Activated T-helper 1 cell treated with Interleukin-2 at 50 U/mL for 16 hours (primary cell): ENCODE results near the gene UMPS.
"Not testable (repeated sequence)": the region's sequence is repeated elsewhere in the genome, so short reads cannot be mapped to it uniquely, and the experiment has no call there.

Experiments
- DNase-seq: peaks from one replicate; pipeline ENCODE4 v3.0.0-alpha.2; 2020; ENCODE audit warnings: low read depth

Gene UMPS

DNA sequence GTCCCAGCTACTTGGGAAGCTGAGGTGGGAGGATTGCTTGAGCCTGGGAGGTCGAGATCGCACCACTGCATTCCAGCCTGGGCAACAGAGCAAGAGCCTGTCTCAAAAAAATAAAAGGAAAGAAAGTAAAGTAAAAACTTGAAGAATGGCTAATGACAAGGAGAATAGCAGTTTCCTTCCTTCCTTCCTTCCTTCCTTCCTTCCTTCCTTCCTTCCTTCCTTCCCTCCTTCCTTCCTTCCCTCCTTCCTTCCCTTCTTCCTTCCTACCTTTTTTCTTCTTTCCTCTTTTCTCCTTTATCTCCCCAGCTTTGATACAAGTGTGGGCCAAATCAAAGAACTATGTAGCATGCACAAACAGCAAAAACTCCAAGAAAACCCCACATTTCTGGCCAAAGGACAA is 23.0 kb upstream of the UMPS start:
- DNase-seq = not testable (repeated sequence)

DNA sequence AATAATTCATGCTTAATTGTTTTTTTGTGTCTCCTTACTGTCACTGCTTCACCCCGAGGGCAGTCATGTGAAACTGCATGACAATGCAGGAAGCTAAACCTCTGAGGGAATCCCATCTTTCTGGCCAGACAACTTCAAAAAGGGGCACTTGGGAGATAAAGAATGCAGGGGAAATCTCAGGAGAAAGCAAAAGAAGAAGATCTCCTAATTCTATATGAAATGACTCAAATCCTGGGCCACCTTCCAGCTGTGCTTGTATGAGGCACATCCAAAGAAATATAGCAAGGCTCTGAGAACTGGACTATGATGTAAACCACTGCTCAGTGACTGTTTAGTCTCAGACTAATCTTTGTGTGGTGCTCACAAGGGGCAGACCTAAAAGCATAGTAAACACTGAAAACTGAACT is 22.6 kb upstream of the UMPS start:
- no peak for DNase-seq

DNA sequence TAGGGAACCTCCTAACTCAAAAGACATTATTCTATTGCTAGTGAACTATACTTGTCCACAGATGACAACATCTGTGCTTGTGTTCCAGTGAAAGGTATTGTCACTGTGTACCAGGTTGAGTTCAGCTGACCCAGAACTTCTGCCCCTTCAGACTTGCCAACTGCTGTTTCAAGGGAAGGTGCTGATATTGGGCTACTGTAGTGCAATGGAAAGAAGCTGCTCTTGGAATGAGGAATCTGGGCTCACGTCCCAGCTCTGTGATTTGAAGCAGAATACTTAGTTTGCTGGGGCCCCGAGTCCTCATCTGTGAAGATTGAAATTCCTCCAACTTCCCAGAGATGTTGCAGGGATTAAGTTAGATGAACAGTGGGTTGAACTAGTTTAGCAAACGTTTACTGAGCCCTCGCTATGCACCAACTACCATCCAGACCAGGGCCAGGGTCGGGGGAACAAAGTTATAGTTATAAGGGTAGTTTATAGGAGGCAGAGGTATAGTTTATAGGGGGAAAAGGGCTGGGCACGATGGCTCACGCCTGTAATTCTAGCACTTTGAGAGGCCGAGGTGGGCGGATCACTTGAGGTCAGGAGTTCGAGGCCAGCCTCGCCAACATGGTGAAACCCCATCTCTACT is 15.9 kb upstream of the UMPS start:
- DNase-seq = no peak

DNA sequence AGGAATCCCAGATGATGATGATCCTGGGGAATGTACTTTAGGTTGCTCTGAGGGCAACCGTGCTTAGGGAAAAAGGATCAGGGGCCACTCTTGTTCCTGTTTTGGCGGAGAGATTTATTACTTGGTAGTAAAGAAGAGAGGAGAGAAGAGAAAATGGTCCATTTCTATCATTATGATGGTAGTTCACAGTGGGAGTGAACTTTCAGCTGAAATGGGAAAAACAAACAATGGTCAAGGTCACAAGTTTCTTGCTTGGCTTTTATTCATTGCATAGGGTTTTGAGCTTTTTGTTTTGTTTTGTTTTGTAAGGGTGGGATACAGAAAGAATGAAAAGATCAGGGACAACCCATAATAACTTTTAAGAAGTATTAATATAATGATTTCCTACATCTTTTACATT is 7.7 kb upstream of the UMPS start:
- no peak for DNase-seq

DNA sequence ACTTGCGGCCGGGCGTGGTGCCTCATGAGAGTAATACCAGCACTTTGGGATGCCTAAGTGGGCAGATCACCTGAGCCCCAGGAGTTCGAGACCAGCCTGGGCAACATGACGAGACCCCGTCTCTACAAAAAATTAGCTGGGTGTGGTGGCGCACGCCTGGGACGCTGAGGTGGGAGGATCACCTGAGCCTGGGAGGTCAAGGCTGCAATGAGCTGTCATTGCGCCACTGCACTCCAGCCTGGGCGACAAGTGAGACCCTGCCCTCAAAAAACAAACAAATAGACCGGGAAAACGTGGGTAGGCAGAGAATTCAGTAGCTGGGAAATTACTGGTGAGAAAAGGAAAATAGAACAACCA is 667 bp downstream of the UMPS start:
- DNase-seq = no peak

DNA sequence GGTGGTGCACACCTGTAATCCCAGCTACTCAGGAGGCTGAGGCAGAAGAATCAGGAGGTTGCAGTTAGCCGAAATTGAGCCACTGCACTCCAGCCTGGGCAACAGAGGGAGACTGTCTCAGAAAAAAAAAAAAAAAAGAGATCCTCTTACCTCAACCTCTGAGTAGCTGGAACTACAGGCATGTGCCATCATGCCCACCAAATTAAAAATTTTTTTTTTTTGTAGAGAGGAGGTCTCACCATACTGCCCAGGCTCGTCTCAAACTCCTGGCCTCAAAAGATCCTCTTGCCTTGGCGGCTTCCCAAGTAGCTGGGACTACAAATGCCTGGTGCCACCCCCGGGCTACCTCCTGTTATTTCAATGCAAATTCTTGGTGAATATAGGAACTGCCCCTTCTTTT is 1.5 kb downstream of the UMPS start:
- no peak for DNase-seq

DNA sequence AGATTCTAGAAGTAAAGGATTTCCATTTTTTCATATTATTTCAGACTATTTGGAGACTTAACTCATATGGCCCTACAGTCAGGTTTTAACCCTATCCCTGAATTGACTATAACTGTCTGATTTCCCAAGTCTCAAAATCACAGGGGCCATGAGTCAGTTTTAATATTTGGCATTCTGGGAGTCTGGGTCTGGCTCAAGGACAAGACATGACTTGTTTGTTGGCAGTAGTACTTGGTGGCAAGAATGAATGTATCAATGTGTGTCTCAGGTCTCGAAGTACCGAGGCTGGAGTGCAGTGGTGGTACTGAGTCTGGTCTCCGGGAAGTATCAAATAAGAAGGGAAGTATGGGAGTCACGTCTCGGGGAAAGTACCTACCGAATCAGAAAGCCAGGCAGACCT is 10.8 kb downstream of the UMPS start:
- no peak for DNase-seq

DNA sequence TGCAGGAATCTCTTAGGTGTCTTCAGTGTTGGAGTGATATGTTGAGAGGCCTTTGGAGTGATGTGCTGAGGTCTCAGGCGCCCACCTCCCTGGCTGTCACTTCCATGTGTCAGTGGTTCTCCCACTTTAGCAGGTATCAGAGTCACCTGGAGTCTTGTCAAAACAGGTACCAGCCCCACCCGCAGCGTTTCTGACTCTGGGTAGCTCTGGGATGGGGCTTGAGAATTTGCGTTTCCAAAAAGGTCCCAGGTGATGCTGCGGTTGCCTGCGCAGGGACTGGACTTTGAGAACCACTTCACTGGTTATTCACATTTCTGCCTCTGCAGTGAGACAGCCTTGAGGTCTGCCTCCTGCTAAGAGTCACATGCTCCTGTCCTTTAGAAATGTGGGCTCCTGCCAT is 15.5 kb downstream of the UMPS start:
- no peak for DNase-seq

DNA sequence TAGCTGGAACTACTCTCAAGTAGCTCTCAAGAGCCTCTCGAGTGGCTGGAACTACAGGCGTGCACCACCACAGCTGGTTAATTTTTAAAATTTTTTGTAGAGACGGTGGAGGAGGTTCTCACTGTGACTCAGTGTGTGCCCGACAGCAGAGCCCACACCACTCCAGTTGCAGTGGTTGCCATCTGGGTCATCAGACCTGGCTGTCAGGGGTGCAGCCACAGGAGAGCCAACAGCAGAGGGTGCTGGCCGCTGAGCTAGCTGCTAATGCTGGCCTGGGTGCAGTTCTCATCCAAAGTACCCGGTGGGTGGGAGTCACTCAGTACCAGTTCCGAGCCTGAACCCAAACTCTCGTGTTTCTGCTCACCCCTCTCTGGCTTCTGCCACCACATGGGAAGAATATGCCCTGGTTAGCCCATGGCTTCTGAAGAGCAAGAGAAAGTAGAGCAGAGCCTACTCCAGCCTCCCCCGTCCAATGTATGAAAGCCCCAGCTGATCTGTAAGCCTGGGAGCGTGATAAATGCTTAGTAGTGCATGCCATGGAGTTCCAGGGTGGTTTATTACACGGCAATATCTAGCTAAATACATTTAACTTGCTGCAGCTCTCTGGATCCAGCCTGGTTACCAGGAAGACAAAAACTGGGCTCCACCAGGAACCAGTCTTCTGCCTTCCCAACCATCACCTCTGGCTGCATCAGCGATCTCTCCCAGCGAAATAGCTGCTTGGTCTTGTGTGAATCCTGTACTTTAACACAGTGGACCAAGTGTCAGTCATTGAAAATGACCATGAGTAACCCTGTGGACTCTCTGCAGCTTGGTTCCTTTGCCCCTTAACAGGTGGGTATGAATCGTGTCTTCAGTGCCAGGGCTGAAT is 17.1 kb downstream of the UMPS start:
- no peak for DNase-seq

DNA sequence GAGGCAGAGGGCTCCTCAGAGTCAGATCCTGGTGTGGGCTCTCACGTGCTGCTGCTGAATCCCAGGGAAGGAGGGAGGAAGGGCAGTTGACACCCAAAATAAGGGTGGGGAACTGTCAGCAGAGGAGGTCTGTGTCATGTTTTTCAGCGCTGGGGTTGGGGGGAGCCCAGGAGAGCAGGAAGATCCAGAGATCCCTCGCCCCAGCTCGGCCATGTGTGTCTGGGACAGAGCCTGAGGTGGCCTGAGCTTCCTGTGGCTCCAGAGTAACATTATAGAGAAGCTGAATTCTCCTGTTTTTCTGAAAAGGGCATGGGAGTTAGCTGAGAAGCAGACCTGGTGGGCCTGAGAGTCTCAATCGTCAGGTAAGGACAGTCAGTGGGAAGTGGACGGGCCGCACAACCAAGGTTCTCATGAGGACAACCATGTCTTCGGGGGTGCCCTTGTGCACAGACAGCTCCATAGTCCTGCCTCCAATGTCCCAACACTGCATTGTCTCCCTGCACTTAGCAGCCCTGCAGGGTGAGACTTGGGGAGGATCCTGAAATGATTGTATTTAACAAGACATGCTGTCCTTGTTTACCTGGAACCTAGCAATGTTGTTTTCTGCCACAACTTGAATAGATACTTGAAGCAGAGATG is 18.4 kb downstream of the UMPS start:
- DNase-seq = no peak

DNA sequence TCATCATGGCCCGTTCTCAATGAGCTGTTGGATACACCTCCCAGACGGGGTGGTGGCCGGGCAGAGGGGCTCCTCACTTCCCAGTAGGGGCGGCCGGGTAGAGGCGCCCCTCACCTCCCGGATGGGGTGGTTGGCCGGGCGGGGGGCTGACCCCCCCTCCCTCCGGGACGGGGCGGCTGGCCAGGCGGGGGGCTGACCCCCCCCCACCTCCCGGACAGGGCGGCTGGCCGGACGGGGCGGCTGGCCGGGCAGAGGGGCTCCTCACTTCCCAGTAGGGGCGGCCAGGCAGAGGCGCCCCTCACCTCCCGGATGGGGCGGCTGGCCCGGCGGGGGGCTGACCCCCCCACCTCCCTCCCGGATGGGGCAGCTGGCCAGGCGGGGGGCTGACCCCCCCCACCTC is 19.6 kb downstream of the UMPS start:
- DNase-seq = not testable (repeated sequence)

DNA sequence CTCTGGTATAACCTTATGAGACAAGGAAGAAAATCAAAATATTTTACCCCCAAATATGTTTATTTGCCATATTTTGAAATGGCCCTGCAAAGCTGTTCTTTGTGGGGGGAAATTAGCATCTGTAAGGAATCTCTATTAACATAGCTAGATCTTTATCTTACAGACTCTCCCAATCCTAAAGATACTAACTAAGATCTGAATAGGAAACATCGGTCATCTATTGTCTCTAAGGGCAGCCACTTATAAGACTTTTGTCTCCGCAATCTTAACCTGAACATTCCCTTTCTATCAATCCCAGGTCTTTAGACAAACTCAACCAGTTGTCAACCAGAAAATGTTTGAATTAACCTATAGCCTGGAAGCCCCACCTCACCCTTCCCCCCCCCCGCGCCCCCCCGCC is 21.2 kb downstream of the UMPS start:
- DNase-seq = no peak

DNA sequence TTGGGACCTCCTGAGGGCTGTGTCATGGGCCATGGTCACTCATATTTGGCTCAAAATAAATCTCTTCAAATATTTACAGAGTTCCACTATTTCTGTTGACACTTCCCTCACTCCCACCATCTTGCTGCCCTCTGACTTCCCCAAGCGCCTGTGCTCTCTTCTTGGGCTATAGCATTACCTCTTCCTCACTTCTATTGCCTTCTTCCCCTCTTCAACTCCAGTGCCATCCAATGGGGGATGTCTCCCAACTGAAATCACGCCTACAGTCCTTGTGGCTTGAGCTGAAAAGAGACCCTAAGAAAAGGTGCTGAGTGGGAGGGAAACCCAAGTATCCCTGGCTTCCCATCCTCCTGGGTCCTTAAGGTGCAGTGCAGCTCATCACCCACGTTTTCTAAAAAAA is 21.8 kb downstream of the UMPS start:
- no peak for DNase-seq

DNA sequence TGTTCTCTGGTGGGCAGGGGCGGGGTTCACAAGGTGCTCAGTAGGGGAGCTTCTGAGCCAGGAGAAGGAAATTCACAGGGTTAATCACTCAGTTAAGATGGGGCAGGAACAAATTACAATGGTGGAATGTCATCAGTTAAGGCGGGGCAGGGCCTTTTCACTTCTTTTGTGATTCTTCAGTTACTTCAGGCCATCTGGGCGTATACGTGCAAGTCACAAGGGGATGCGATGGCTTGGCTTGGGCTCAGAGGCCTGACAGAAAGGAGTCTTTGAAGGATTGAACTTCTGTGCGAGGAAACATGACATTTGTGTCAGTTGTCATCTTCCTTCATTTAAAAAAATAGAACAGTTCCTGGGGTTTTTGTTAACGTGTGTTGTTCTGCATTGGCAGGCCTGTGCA is 27.7 kb downstream of the UMPS start:
- not testable (repeated sequence) for DNase-seq

DNA sequence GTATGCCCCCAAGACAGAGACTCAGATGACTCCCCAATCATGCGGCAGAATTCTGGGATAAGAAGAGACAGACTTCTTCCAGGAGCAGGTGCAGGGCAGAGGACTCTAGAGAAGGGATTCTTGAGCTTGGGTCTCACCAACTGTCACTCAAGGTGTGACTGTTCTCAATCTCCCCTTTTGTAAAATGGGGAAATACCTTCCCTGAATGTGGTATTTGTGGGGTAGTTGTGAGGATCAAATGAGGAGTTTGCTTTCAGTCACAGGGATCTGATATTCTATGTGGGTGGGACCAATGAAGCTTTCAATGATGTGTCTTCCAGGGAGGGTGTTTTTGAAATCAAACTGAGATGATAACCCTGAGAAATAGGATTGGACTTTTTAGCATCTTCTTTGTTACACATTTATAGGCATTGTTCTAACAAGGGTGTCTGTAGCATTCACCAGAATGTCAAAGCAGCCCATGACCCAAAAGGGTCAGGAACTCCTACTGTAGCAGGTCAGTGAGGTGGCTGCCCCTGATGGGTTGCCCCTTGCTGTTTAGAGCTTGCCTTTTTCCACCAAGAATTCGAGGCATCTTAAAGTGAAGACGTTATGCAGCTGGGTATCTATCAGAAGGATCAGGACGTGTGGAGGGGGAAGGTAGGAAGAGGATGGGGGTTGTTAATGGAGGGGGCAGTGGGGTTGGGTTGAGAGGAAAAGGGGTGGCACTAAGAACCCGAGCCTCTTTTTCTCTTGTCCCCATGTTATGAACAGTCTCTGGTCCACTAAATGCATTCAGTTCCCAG is 28.8 kb downstream of the UMPS start:
- DNase-seq = no peak

DNA sequence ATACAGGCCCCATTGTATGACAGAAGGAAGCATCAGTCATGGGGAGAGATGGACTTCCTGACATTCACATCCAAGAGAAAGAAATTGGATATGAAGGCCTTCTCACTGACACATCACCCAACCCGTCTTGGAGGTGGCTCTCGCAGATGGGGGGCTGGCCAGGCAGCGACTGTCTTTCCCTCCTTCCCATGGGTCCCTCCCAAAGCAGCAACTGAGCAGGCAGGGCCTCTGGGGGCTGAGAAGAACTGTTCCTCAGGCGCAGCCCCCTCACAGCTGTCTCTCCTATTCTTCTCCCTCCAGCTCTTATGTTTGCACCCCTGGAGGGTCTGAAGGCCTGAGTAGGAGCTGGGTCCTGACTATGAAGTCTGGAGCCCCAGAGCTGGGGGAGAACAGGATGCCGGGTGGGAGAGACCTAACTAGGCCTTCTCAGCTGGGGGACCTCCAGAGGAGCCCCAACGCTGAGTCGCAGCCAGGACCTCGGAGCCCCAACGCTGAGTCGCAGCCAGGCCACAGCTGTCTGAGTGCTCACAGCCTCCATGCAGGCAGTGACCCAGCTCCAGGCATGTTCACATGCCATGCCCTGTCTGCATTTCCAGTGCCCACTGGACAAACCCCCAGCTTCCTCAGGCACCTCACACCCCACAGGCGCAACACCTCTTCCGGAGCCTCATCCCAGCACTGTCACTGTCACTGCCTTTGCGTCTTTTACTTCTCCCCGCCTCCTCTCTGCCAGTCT is 29.6 kb downstream of the UMPS start:
- DNase-seq = no peak

DNA sequence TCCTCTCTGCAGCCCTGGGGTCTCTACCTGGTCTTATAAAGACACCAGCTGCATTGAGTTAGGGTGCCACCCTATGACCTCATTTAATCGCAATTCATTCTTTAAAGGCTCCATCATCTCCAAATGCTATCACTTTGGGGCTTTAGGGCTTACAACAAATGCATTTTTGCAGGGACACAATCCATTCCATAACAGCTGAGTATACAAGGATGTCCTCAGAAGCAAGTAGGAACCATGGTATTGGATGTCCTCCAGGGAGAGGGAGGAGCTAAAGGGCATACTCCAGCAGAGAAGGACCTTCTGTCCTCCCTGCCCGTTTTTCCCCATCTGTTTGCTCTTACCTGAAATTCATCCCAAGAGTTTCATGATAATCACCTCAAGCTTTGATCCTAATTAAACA is 30.3 kb downstream of the UMPS start:
- no peak for DNase-seq

DNA sequence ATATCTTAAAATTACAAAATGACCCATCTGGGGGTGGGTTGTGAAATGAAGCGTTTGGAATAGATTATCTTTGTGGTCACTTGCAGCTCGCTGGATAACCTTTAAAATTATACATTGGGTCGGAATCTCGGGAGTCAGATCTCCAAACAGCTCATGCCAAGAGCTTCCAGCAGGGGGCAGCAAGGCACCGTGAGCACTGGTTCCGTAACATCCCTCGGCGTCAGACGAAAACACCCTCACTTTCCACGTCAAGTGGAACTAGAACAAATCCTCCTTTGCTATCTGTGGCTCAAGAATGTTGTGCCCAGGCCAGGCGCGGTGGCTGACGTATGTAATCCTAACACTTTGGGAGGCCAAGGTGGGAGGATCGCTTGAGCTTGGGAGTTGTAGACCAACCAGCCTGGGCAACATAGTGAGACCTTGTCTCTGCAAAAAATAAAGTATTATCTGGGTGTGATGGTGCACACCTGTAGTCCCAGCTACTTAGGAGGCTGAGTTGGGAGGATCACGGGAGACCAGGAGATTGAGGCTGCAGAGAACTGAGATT is 31.1 kb downstream of the UMPS start:
- peak; percentile 52 for DNase-seq

DNA sequence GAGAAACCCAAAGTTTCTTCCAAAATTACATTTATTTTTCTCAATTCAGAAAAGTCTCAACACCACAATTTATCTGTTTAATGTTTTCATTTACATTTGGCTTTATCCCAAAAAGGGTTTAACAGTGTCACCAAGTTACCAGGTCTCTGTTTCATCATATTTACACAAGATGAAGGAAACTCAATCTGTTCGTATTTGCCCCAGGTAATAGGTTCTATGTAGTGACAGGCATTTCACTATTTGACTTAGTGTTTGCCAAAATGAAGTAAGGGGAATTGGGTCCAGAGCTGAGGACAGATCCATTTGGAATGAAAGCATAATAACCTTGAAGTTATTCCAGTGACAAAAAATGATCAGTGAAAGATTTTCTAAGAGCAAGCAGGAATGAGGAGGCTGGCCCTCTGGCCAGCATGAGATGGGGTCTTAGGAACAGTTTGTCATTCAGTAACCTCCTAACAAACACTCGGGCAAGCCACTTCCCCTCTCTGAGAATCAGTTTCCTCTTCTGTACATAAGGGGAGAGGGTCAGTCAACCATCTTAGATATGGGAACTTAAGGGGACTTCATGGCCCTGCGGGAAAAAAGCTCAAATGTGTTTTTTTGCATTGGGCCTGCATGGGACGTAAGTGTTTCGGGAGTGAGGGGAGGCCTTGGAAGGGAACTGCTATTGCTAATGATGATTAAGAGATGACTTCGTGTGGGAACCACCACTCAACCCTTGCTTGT is 31.8 kb downstream of the UMPS start:
- DNase-seq = no peak

DNA sequence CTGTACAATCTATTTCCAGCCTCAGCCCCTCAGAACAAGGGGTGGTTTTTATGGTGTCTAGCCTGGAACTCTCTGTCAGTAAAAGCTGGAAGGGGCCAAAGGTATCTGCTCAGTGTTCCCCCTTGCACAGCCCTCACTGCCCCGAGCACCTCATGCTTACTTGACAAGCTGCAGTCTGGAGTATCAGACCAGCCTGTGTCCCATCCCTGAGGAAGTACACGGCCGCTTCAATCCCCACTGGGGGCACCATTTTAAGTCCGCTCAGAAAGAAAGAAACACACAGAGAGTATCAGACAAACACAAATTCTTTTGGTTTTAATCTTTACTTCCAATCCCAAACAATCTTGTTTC is 32.4 kb downstream of the UMPS start:
- no peak for DNase-seq

DNA sequence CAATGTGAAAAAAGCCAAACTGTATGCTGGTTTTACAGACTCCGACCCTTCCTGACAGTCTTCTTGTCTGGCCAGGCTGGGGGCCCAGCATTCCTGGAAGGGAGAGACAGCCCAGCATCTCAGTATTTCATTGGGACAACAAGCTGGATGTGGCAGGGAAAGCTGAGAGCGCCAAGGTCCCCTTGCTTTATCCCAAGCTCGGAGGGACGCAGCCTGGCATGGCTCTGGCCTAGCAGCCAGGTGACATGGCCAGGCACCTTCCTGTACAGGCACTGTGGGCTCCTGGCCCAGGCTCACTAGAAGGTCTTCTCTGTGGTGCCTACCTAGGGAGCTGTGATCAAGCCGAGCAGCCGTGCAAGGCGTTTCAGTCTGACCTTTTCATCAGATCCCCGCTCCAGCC is 33.0 kb downstream of the UMPS start:
- no peak for DNase-seq
